Bronchial epithelial cell (primary cell): ENCODE measurements around the gene CACNA1H. TPM values are rescaled to one million over a fixed set of nuclear protein-coding genes. Genes with fewer than 3 reads are reported as not detected.
"Not testable (repeated sequence)": the region's sequence is repeated elsewhere in the genome, so short reads cannot be mapped to it uniquely, and the experiment has no call there.

ENCODE experiments used
- DNase-seq: peaks from one replicate; pipeline ENCODE4 v3.0.0-alpha.2; 2010; ENCODE audit warnings: low read depth
- FAIRE-seq: peaks from 2 replicates; lab custom pipeline; 2011; peaks lifted over from hg19 to GRCh38; lab: Jason Lieb, UNC
- H3K27me3 ChIP-seq: 2 replicates; pipeline ENCODE4 v1.5.1; 2011; ENCODE audit warnings: low read length; ENCODE audit not compliant: control insufficient read depth, insufficient read depth
- H3K36me3 ChIP-seq: 2 replicates; pipeline ENCODE4 v1.5.1; 2011; ENCODE audit warnings: low read length; ENCODE audit not compliant: control insufficient read depth, insufficient read depth
- H3K4me3 ChIP-seq: 2 replicates; pipeline ENCODE4 v1.5.1; 2011; ENCODE audit warnings: mild to moderate bottlenecking, low read depth, low read length, control low read depth
- total RNA-seq: library from RNA; depleted of rRNA; stranded (reverse); fragments of >200 nt; gene quantifications from 2 replicates; pipeline ENCODE4 v1.2.1, GENCODE V29; 2014
- TF ChIP-seq, protein P1 (sequence below): IDR thresholded peaks from 2 replicates; pipeline ENCODE4 v1.5.1; 2011; ENCODE audit warnings: mild to moderate bottlenecking, moderate library complexity, low read length, control low read depth, inconsistent platforms; ENCODE audit not compliant: insufficient read depth, severe bottlenecking

Gene CACNA1H
- total RNA-seq, 1 donor from 2014 or later = not detected

DNA sequence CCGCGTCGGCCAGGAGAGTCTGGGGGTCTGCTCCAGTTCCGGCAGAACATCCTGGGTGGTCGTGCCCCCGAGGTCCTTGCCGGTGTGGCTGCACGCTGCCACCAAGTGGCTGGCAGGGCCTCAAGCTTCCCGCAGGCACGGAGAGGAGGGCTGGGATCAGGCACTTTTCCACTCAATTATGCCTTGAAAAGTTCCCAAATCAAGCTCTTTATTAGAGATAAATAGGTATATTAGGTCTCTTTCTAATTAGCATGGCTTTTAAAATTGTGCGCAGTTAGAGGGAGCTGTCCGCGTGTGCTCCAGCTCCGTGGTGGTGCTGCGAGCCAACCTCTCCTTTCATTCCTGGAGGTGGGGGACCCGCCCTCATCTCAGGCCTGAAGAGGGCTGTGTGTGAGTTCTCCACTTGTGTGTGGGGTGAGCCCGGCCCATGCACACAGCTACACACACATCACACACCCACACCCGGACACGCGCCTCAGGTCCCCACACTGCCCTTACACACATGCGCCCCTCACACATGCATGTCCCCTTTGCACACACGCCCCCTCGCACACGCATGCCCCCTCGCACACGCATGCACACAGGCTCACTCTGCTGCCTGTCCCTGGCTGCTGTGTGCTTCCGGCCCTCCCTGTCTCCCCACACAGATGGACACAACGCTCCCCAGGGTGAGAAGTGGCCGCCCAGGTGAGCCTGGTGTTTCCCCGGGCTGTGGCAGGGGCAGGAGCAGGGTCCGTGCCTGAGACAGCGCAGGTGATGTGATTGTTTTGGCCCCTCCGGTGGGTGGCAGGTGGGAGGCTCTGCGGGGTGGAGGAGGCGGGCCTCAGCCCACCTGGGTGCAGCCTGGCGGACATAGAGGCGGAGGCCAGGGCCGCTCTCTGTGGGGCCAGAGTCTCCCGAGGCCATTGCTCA lies 28.8 kb downstream of the CACNA1H start:
- H3K4me3 ChIP-seq = no peak overlapping the region
- FAIRE-seq = no peak
- DNase-seq = no peak
- TF ChIP-seq, protein P1, sequence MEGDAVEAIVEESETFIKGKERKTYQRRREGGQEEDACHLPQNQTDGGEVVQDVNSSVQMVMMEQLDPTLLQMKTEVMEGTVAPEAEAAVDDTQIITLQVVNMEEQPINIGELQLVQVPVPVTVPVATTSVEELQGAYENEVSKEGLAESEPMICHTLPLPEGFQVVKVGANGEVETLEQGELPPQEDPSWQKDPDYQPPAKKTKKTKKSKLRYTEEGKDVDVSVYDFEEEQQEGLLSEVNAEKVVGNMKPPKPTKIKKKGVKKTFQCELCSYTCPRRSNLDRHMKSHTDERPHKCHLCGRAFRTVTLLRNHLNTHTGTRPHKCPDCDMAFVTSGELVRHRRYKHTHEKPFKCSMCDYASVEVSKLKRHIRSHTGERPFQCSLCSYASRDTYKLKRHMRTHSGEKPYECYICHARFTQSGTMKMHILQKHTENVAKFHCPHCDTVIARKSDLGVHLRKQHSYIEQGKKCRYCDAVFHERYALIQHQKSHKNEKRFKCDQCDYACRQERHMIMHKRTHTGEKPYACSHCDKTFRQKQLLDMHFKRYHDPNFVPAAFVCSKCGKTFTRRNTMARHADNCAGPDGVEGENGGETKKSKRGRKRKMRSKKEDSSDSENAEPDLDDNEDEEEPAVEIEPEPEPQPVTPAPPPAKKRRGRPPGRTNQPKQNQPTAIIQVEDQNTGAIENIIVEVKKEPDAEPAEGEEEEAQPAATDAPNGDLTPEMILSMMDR = no peak
- H3K36me3 ChIP-seq = no peaks in the 10 kb centered on the region
- H3K27me3 ChIP-seq = no peaks in the 10 kb centered on the region

DNA sequence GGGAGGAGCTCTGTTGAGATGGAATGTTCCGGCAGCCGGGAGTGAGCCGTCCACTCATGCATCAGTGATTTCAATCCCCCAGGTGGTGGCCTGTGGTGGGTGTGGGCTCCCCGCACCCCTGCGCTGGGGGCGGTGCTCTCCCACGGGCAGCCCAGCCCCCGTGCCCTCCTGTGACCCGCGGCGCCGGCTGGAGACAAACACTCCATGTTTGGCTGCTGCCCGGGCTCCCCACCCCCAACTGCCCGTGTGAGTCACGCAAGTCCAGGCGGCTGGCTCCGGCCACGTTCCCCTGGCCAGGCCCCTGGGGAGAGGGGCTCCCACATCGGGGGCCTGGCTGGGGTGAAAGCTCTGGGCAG lies 29.4 kb downstream of the CACNA1H start:
- no peak for DNase-seq
- FAIRE-seq = no peak
- H3K4me3 ChIP-seq = no peak overlapping the region
- no peaks in the 10 kb centered on the region for H3K27me3 ChIP-seq
- TF ChIP-seq, protein P1 = no peak
- H3K36me3 ChIP-seq = no peaks in the 10 kb centered on the region

DNA sequence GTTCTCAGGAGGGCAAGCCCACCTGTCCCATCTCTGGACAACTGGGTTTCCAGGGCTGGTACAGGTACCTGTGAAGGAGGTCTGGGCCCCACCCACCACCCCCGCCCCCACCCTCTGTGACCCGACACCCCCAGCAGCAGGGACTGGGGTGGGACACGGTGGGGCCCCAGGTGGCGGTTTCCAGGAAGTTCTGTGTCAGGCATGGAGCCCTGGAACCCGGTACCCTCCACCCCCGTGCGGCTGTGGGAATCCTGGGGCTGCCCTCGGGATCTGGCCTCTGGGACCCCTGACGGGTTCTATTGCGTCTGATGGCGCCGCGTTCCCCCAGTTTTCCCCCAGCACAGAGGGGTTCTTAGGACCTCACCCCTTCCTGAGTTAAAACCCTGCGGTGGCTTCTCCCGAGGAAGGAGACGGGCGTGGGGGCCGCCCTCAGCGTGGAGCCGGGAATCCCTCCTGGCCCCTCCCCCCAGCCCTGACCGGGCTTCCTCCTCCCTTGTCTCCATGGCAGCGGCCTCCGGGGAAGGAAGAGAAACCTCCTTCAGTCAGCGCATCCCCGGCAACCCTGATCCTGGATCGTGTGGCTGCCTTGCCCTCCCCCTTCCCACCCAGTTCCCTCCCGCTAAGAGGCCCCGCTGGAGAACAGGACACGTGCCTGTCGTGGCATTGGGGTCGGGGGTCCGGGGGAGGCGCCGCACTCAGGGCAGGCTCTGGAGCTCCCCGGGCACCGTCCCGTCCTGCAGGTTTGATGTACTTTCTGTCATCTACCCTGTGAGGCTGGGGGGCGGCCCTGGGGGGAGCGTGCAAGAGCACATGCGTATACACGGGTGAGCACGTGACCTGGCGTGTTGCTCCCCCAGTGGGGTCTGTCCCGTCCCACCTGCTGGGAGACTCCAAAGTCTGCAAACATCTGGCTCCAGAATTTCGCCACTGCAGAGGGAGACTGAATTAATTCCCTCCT lies 30.3 kb downstream of the CACNA1H start:
- FAIRE-seq = no peak
- no peaks in the 10 kb centered on the region for H3K36me3 ChIP-seq
- H3K27me3 ChIP-seq = no peaks in the 10 kb centered on the region
- TF ChIP-seq, protein P1 = no peak
- no peak overlapping the region for H3K4me3 ChIP-seq
- DNase-seq = no peak

DNA sequence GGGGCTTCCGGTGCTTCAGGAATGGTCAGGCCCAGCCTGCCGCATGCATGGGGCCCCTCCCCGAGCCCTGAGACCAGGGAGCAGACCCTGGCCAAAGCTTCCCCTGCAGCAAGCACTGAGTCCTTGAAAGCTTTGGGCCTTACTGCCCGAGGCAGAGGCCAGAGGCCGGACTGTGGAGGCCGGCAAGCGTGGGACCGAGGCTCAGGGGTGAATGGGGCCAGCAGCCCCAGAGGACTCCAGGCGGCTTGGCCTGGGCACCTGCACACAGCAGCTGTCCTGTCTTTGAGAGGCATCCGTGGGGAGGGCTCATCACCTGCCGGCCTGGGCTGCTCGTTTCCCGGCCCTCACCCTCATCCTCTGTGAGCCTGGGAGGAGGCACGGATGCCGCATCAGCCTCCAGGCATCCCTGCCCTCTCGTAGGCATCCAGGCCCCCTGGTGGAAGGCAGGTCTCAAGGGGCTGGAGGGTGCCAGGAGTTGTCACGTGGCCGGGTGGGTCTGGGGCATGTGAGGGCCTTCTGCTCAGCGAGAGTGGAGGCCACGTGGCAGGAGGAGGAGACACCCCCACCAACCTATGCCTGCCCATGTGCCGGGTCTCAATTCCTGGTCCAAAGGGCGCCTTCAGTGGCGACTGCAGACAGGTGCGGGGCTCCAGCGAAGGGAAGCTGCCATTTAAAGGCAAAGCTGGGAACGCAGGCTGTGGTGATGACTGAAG lies 31.4 kb downstream of the CACNA1H start:
- TF ChIP-seq, protein P1 = no peak
- FAIRE-seq = no peak
- H3K36me3 ChIP-seq = no peaks in the 10 kb centered on the region
- DNase-seq = no peak
- no peaks in the 10 kb centered on the region for H3K27me3 ChIP-seq
- H3K4me3 ChIP-seq = no peak overlapping the region

DNA sequence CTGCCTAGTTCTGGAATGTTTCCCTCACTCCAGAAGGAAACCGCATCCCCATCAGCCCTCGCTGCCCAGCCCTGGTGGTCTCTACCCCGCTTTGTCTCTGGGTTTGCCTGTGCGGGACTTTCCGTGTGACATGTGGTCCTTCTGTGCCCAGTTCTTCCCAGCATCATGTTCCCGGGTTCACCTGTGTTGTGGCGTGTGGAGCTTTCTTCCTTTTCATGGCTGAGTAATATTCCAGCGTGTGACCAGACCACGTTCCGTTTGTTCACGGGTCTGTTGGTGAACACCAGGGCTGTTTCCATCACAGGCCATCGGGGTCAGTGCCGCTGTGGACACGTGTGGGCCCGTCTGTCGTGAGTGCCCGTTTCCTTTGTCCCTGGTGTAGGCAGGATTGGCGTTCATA lies 32.1 kb downstream of the CACNA1H start:
- TF ChIP-seq, protein P1 = no peak
- Histone ChIP-seq H3K36me3 (no peaks in the 10 kb centered on the region), H3K4me3 (no peak overlapping the region), H3K27me3 (no peaks in the 10 kb centered on the region)
- FAIRE-seq (no peak), DNase-seq (no peak)

DNA sequence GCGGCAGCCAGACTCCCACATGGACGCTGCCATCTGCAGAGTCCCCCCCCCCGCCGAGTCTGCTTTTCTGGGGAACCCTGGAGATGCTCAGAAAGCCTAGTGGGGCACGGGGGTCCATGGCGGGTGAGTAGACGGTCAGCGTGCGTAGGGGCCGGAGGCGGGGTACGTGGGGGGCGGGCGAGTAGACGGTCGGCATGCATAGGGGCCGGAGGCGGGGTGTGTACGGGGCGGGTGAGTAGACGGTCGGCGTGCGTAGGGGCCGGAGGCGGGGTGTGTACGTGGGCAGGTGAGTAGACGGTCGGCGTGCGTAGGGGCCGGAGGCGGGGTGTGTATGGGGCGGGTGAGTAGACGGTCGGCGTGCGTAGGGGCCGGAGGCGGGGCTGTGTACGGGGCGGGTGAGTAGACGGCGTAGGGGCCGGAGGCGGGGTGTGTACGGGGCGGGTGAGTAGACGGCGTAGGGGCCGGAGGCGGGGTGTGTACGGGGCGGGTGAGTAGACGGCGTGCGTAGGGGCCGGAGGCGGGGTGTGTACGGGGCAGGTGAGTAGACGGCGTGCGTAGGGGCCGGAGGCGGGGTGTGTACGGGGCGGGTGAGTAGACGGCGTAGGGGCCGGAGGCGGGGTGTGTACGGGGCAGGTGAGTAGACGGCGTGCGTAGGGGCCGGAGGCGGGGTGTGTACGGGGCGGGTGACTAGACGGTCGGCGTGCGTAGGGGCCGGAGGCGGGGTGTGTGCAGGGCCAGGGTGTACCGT lies 32.7 kb downstream of the CACNA1H start:
- FAIRE-seq, H3K36me3 ChIP-seq, H3K27me3 ChIP-seq, H3K4me3 ChIP-seq, DNase-seq: not testable (repeated sequence)
